Left hindlimb (tissue), 1 donor: Measurements from ENCODE around the gene ECE1.
"Not testable (repeated sequence)": the region's sequence is repeated elsewhere in the genome, so short reads cannot be mapped to it uniquely, and the experiment has no call there.

ENCODE experiments used
- DNase-seq: peaks from one replicate; pipeline ENCODE4 v3.0.0-alpha.2; 2018

The ECE1 gene

GRCh38 chr1:21216835-21217811 lies 73.1 kb downstream of the ECE1 start:
- no peak for DNase-seq

- no peak for DNase-seq
Observed at GRCh38 chr1:21212126-21212525, 78.1 kb downstream of the ECE1 start.

GRCh38 chr1:21208137-21208700 lies 82.0 kb downstream of the ECE1 start:
- not testable (repeated sequence) for DNase-seq

- DNase-seq = no peak
Observed at GRCh38 chr1:21206117-21206516, 84.1 kb downstream of the ECE1 start.

- DNase-seq = no peak
Observed at GRCh38 chr1:21205416-21205815, 84.8 kb downstream of the ECE1 start.

- no peak for DNase-seq
Observed at GRCh38 chr1:21201650-21202049, 88.6 kb downstream of the ECE1 start.

- DNase-seq = not testable (repeated sequence)
Observed at GRCh38 chr1:21201238-21201637, 89.0 kb downstream of the ECE1 start.

GRCh38 chr1:21200767-21201166 lies 89.5 kb downstream of the ECE1 start:
- DNase-seq = no peak

- no peak for DNase-seq
Observed at GRCh38 chr1:21198929-21199328, 91.3 kb downstream of the ECE1 start.

GRCh38 chr1:21192871-21193270 lies 97.4 kb downstream of the ECE1 start:
- DNase-seq = no peak

GRCh38 chr1:21192284-21192683 lies 98.0 kb downstream of the ECE1 start:
- no peak for DNase-seq

GRCh38 chr1:21190771-21191170 lies 99.5 kb downstream of the ECE1 start:
- not testable (repeated sequence) for DNase-seq

- DNase-seq = no peak
Observed at GRCh38 chr1:21189906-21190500, 100.3 kb downstream of the ECE1 start.

GRCh38 chr1:21189421-21189820 lies 100.8 kb downstream of the ECE1 start:
- no peak for DNase-seq

GRCh38 chr1:21188235-21188634 lies 102.0 kb downstream of the ECE1 start:
- DNase-seq = peak; percentile 40

GRCh38 chr1:21185221-21185731 lies 105.0 kb downstream of the ECE1 start:
- DNase-seq = no peak

- DNase-seq = no peak
Observed at GRCh38 chr1:21184276-21184675, 106.0 kb downstream of the ECE1 start.

GRCh38 chr1:21182181-21182731 lies 108.0 kb downstream of the ECE1 start:
- no peak for DNase-seq

- DNase-seq = not testable (repeated sequence)
Observed at GRCh38 chr1:21178271-21178670, 112.0 kb downstream of the ECE1 start.

- peak; percentile 99 for DNase-seq
Observed at GRCh38 chr1:21176586-21177555, 113.4 kb downstream of the ECE1 start, which contains the start of gene EIF4G3. Gene EIF4G3 (minus strand): TSS chr1:21176897. CDS start chr1:21002742, 174,155 bp downstream.

GRCh38 chr1:21175670-21176581 lies 114.3 kb downstream of the ECE1 start:
- DNase-seq = peak; percentile 59
